Loucy (cell line): ENCODE results near the gene FLNA.

Experiments
- EZH2phosphoT487 ChIP-seq: fragments of 200-600 bp; IDR thresholded peaks from 2 replicates; pipeline ENCODE4 v1.6.1; 2018; ENCODE audit warnings: antibody characterized with exemption, mild to moderate bottlenecking, moderate library complexity, borderline replicate concordance
- TF ChIP-seq, protein P1 (sequence below): fragments of 200-600 bp; sonication (generic); conservative IDR thresholded peaks from 2 replicates; pipeline ENCODE4 v1.5.1; 2014; ENCODE audit warnings: mild to moderate bottlenecking, antibody characterized with exemption, low read length

DNA sequence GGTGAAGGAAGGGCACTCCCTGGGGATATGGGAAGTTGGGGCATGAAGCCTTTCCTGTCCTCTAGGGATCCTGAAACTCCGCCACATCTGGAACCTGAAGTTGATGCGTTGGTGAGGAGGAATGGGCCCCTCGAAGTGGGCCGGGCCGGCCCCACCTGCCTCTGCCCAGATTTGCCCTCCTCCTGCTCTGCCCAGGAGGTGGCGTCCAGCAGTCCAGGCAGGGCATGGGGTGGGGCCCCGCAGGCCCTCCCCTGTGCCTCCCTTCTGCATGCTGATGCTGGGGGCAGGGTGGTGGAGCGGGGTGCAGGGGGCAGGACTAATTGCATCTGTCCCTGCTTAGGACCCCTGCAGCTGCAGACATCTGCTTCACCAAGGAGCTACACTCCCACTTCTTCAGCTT lies 38.7 kb upstream of the FLNA start:
- no peak for TF ChIP-seq EZH2phosphoT487
- TF ChIP-seq, protein P1, sequence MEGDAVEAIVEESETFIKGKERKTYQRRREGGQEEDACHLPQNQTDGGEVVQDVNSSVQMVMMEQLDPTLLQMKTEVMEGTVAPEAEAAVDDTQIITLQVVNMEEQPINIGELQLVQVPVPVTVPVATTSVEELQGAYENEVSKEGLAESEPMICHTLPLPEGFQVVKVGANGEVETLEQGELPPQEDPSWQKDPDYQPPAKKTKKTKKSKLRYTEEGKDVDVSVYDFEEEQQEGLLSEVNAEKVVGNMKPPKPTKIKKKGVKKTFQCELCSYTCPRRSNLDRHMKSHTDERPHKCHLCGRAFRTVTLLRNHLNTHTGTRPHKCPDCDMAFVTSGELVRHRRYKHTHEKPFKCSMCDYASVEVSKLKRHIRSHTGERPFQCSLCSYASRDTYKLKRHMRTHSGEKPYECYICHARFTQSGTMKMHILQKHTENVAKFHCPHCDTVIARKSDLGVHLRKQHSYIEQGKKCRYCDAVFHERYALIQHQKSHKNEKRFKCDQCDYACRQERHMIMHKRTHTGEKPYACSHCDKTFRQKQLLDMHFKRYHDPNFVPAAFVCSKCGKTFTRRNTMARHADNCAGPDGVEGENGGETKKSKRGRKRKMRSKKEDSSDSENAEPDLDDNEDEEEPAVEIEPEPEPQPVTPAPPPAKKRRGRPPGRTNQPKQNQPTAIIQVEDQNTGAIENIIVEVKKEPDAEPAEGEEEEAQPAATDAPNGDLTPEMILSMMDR = no peak
